ENCODE data around the gene ELAPOR2.

- TF ChIP-seq, protein P1, sequence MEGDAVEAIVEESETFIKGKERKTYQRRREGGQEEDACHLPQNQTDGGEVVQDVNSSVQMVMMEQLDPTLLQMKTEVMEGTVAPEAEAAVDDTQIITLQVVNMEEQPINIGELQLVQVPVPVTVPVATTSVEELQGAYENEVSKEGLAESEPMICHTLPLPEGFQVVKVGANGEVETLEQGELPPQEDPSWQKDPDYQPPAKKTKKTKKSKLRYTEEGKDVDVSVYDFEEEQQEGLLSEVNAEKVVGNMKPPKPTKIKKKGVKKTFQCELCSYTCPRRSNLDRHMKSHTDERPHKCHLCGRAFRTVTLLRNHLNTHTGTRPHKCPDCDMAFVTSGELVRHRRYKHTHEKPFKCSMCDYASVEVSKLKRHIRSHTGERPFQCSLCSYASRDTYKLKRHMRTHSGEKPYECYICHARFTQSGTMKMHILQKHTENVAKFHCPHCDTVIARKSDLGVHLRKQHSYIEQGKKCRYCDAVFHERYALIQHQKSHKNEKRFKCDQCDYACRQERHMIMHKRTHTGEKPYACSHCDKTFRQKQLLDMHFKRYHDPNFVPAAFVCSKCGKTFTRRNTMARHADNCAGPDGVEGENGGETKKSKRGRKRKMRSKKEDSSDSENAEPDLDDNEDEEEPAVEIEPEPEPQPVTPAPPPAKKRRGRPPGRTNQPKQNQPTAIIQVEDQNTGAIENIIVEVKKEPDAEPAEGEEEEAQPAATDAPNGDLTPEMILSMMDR (IDR thresholded peaks at IDR 0.05 in 2 of 3, conservative IDR thresholded peaks at IDR 0.05 in 1 of 3; ENCODE audit: insufficient read depth in 2 of 3, low read depth in 1 of 3, low read length in 3 of 3), result no peak
- TF ChIP-seq POLR2A (conservative IDR thresholded peaks at IDR 0.05) (no peak), ZNF584 (CRISPR knock-in tag; IDR thresholded peaks at IDR 0.05; ENCODE audit: low read depth) (no peak)
Measured at GRCh38 chr7:87058744-87059524, 520 bp downstream of the ELAPOR2 start.

Data from K562 (cell line).